Epithelial cell of esophagus (primary cell): Measurements from ENCODE around the gene TRNT1.

Experiments used
- DNase-seq: peaks from one replicate; pipeline ENCODE4 v3.0.0; 2010; ENCODE audit warnings: low read depth
- H3K4me3 ChIP-seq: 2 replicates; pipeline ENCODE4 v1.5.1; 2011; ENCODE audit warnings: mild to moderate bottlenecking, low read length, control low read depth
- TF ChIP-seq, protein P1 (sequence below): IDR thresholded peaks from 2 replicates; pipeline ENCODE4 v1.5.1; 2011; ENCODE audit warnings: low read depth, mild to moderate bottlenecking, low read length, control low read depth, inconsistent platforms; ENCODE audit not compliant: insufficient read depth; ENCODE audit errors: missing control alignments

The TRNT1 gene

DNA sequence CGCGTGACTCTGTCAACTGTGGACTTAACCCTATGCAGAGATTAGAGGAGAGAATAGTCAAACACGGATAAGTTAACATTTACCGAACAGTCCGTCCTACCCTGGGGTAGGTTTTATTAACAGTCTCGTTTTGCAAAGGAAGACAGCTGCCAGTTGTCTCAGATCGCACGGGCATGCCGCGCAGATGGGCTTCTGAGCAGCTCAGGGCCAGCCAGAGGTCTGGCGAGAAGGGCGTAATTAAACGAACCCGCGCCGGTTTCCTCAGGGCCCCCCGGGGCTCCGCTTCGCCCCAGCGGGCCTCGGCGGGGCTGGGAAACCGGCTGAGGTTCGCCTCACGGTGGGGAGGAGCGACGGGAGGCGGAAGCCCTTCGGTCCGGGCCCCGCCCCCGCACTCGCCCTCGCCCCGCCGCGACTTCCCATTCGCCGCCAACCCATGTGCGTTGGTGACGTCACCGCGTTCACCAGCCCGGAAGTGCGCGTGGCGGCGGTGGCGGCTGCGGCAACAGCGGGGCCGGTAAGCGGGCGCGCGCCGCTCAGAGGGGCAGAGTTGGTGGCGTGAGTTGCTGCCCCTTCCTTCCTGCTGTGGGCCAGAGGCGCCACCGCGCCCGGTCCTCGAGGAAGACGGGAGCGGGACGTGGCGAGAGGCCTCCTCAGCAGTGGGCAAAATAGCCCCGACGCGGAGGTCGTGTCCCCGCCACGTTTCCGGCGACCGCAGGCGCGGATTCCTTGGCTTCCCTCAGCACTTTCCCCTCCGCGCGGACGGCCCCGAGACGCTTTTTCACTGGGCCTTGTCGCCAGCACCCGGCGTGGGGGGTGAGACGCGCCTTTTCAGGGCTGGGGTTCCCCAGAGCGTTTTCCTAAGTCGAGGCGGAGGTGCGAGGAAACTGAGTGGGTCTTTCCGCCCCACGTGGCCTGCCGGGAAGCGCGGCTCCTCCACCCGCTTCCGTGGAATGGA is at the start of gene TRNT1:
TRNT1 (plus strand) TSS at position 464 of the 955 bp plus-strand sequence. CDS start 2,101 bp downstream, outside the sequence.
- TF ChIP-seq, protein P1, sequence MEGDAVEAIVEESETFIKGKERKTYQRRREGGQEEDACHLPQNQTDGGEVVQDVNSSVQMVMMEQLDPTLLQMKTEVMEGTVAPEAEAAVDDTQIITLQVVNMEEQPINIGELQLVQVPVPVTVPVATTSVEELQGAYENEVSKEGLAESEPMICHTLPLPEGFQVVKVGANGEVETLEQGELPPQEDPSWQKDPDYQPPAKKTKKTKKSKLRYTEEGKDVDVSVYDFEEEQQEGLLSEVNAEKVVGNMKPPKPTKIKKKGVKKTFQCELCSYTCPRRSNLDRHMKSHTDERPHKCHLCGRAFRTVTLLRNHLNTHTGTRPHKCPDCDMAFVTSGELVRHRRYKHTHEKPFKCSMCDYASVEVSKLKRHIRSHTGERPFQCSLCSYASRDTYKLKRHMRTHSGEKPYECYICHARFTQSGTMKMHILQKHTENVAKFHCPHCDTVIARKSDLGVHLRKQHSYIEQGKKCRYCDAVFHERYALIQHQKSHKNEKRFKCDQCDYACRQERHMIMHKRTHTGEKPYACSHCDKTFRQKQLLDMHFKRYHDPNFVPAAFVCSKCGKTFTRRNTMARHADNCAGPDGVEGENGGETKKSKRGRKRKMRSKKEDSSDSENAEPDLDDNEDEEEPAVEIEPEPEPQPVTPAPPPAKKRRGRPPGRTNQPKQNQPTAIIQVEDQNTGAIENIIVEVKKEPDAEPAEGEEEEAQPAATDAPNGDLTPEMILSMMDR = no peak

DNA sequence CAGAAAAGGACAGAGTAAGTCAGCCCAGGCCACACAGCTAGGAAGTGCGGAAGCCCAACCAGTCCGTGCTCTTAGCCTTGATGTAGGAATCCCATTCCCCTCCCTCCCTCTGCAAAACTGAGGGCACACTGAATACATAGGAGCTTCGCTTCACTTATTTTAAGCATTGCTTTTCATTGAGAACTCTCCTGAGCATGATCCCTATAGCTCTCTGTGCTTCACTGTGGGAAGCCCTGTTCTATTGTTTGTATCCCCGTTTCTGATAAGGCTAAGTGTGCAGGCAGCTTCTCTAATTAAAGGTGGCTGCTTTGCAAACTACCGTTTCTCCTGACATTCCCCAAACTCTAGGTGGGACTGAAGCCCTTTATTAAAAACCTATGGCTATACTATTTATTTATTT is 46.4 kb upstream of the TRNT1 start:
- TF ChIP-seq, protein P1 = no peak

More for the DNA sequence above, at the start of gene TRNT1:
- H3K4me3 ChIP-seq = peak within 1 kb of the TSS; percentile 87
- DNase-seq = peak; percentile 96

DNA sequence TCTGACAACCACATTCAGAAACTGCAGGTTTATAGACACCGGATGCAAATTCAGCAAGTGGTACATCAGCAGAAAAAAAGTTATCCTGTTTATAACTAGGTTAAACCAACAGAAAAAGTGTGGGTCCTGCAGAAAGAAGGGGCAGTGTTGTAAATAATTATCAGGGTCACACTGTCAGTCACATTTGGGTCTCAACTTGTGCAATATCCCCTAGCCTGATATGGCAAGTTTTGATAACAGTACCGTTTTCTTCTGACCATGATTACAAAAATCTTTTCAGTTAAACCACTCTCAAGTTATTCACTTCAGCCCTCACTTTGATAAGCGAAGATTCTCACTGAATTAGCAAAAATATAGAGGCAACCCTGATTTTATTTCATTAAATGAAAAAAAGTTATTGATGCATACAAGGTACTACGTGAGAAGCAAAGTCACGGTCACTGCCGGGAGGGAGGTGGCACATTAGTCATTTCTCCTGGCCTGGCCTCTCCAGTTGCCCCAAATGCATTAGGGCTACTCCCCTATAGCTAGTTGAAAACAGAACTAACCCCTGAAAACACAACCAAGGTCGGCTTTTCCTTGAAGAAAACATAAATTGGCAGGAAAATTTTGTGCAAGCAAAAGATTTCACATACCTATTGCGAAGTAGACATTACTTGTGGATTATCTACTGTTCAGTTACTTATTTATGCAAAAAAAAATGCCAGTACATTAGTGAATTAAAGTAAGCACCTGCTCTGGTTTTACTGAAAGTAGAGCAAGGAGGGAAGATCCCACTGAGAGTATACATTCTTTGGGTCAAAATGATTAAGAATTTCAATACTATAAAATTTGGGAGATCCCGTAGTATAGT is 45.1 kb upstream of the TRNT1 start:
- H3K4me3 ChIP-seq = no peak overlapping the region
- TF ChIP-seq, protein P1 = no peak
- DNase-seq = no peak

More for the DNA sequence above, 46.4 kb upstream of the TRNT1 start:
- H3K4me3 ChIP-seq = no peak overlapping the region
- DNase-seq = no peak

DNA sequence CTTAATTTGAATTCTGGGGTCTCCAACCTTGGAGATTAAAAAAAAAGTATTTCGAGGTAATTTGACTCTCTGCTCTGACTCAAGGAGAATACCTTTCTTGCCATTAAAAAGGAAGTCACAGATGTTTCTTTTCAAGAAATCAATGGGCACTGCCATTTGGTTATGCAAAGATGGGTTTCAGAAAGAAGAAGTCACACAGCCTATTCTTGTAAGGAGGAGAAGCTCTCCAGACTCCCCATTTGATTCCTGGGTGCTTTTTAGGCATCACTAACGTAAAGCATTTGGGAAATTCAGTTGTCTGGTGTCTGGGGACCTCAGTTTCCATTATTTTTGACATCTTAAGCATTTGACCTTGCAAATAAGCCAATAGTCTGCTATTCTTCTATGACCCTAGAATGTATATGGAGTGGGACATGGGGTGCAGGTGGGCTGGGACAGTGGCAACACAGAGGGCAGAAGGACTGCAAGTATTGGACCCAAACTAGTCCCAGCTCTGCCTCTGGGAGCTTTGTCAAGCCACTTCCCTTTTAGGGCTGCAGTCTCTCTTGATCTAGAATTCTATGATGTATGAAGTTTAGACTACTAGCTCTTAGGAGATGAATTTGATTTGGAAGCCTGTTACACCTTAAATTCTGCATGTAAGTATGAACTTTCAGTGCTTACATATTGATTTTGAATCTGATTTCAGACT is 44.4 kb upstream of the TRNT1 start:
- no peak overlapping the region for H3K4me3 ChIP-seq
- TF ChIP-seq, protein P1 = no peak
- no peak for DNase-seq

DNA sequence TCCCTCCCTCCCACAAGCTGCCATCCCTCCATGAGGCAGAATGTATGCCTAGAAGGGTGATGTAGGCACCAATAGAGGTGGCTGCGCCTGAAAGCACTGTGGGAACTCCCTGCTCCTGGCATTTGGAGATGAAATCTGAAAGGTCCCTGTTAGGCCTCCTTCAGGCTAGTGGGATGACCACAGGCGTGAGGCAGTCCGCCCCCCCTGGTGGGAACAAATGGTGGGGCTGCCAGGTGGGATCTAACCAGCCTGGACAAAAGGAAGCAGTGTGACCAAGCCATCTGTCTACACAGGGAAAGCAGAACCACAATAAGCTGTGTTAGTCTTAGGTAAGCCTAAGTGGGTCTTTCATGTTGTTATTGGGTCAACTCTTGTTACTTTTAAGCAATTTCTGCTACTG is 41.9 kb upstream of the TRNT1 start:
- no peak overlapping the region for H3K4me3 ChIP-seq
- DNase-seq = no peak
- TF ChIP-seq, protein P1 = no peak

DNA sequence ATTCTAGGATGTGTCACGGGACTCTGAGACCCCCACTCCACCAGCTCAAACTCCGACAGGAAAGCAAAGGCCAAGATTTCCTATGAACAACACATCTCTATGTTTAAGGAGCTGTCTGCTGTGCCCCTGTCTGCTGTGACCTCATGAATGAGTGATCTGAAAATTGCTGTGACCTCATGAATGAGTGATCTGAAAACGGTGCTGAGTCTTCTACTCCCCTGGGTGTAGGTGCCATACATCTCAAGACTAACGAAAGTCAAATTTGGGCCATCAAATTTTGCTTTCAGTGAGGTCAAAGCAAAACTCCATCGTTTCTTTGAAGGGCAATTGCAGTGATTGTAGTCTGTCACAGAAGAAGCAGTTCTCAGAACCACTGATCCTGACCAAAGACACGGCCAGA is 41.0 kb upstream of the TRNT1 start:
- H3K4me3 ChIP-seq = no peak overlapping the region
- DNase-seq = no peak
- TF ChIP-seq, protein P1 = no peak
